ENCODE results near the gene GIPC3.

GIPC3 gene

GRCh38 chr19:3585301-3586126 is at the start of gene GIPC3:
TSS of gene GIPC3 (plus strand) at chr19:3585478. CDS start at chr19:3585598, 120 bp downstream.
- DNase-seq (ENCODE audit: low read depth, low spot score): no peak

GRCh38 chr19:3535563-3535965 is 49.7 kb upstream of the GIPC3 start:
- DNase-seq (ENCODE audit: low read depth, low spot score): no peak

GRCh38 chr19:3535981-3536380 is 49.3 kb upstream of the GIPC3 start:
- no peak for DNase-seq (ENCODE audit: low read depth, low spot score)

GRCh38 chr19:3536429-3537100 is 48.7 kb upstream of the GIPC3 start:
- no peak for DNase-seq (ENCODE audit: low read depth, low spot score)

GRCh38 chr19:3537101-3537437 is 48.2 kb upstream of the GIPC3 start:
- DNase-seq (ENCODE audit: low read depth, low spot score): no peak

GRCh38 chr19:3537438-3538240 is 47.6 kb upstream of the GIPC3 start:
- no peak for DNase-seq (ENCODE audit: low read depth, low spot score)

GRCh38 chr19:3538258-3538929 is 46.9 kb upstream of the GIPC3 start:
- peak; percentile 50 for DNase-seq (ENCODE audit: low read depth, low spot score)

GRCh38 chr19:3538965-3539755 is 46.1 kb upstream of the GIPC3 start, which contains the start of gene TEKTIP1:
TSS of gene TEKTIP1 (plus strand) at chr19:3539174. CDS start at chr19:3539178, 4 bp downstream.
- peak; percentile 59 for DNase-seq (ENCODE audit: low read depth, low spot score)

- DNase-seq (ENCODE audit: low read depth, low spot score): no peak
Observed at GRCh38 chr19:3539756-3540118, 45.5 kb upstream of the GIPC3 start.

- DNase-seq (ENCODE audit: low read depth, low spot score): no peak
Observed at GRCh38 chr19:3543150-3544057, 41.9 kb upstream of the GIPC3 start.

GRCh38 chr19:3544058-3544376 is 41.3 kb upstream of the GIPC3 start:
- no peak for DNase-seq (ENCODE audit: low read depth, low spot score)

- DNase-seq (ENCODE audit: low read depth, low spot score): peak; percentile 89
Observed at GRCh38 chr19:3544742-3545668, 40.3 kb upstream of the GIPC3 start.

GRCh38 chr19:3545669-3546034 is 39.6 kb upstream of the GIPC3 start:
- no peak for DNase-seq (ENCODE audit: low read depth, low spot score)

GRCh38 chr19:3546119-3546518 is 39.2 kb upstream of the GIPC3 start:
- no peak for DNase-seq (ENCODE audit: low read depth, low spot score)

GRCh38 chr19:3547301-3547731 is 38.0 kb upstream of the GIPC3 start:
- no peak for DNase-seq (ENCODE audit: low read depth, low spot score)

- DNase-seq (ENCODE audit: low read depth, low spot score): no peak
Observed at GRCh38 chr19:3547767-3548282, 37.5 kb upstream of the GIPC3 start.

GRCh38 chr19:3548606-3549005 is 36.7 kb upstream of the GIPC3 start:
- no peak for DNase-seq (ENCODE audit: low read depth, low spot score)

GRCh38 chr19:3549816-3550215 is 35.5 kb upstream of the GIPC3 start:
- no peak for DNase-seq (ENCODE audit: low read depth, low spot score)

All from ELF-1 (cell line).